LNCaP clone FGC (cell line): ENCODE results near the gene CD40.

Experiments
- DNase-seq: peaks from one replicate; pipeline ENCODE4 v3.0.0-alpha.2; 2011; ENCODE audit warnings: low read depth
- H3K4me3 ChIP-seq: 2 replicates; pipeline ENCODE4 v1.5.1; 2011; ENCODE audit warnings: mild to moderate bottlenecking, low read depth, low read length, control low read depth
- TF ChIP-seq, protein P1 (sequence below): IDR thresholded peaks from 2 replicates; pipeline ENCODE4 v1.5.1; 2012; ENCODE audit warnings: mild to moderate bottlenecking; ENCODE audit not compliant: control insufficient read depth, insufficient read depth; ENCODE audit errors: extremely low read depth

The CD40 gene

DNA sequence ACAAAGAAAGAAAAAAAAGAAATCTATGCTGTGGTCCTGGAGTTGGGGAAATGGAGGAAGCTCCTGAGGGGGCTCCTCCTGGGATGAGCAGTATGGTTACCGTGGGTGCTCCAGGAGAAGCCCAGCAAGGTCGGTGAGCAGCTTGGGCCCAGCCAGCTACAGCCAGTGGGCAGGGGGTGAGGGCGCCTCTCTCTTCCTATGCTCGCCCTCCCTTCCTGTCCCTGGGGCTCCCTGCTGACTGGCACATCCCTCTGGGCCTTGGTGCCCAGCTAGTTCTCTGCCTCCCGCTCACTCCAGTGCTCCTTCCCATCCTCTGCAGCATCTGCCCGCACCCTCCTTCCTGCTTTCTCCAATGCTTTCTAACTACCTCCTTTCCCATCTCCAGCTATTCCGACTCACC lies 16.6 kb downstream of the CD40 start:
- no peak overlapping the region for H3K4me3 ChIP-seq
- DNase-seq = no peak
- TF ChIP-seq, protein P1, sequence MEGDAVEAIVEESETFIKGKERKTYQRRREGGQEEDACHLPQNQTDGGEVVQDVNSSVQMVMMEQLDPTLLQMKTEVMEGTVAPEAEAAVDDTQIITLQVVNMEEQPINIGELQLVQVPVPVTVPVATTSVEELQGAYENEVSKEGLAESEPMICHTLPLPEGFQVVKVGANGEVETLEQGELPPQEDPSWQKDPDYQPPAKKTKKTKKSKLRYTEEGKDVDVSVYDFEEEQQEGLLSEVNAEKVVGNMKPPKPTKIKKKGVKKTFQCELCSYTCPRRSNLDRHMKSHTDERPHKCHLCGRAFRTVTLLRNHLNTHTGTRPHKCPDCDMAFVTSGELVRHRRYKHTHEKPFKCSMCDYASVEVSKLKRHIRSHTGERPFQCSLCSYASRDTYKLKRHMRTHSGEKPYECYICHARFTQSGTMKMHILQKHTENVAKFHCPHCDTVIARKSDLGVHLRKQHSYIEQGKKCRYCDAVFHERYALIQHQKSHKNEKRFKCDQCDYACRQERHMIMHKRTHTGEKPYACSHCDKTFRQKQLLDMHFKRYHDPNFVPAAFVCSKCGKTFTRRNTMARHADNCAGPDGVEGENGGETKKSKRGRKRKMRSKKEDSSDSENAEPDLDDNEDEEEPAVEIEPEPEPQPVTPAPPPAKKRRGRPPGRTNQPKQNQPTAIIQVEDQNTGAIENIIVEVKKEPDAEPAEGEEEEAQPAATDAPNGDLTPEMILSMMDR = no peak

DNA sequence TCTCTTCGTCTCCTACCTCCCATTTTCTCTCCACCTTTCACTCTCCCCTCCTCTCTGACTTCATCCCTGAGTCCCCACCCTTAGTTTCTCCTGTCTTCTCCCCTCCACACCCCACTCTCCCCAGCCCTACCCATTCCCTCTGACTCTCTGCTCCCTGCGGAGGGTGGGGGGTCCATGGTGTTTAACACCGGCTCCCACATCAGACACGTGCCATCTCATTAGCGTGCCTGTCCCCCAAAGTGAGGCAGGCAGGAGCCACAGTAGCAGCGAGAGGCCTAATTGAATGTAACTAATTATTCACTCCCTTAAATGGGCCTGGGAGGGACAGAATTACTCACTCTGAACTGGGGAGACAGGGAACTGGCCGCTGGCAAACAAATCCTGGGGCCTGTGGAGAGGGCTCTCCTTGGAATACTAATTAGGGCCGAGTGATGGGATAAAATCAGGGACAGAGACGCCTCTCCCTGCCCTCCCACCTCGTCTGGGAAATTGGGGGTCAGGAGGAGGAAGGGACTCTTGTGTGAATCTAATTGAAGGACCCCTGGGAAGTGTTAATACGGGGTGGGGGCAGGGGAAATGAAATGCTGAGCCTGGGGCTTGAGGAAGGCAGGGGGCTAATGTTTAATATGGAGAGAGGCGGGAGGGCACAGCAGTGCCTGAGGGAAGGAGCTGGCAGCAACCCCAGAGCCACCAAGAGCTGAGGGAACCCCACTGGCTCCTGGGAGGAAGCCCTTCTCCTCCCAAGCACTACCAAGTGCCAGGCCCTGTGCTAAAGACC lies 17.9 kb downstream of the CD40 start:
- H3K4me3 ChIP-seq = no peak overlapping the region
- TF ChIP-seq, protein P1 = no peak
- DNase-seq = no peak

DNA sequence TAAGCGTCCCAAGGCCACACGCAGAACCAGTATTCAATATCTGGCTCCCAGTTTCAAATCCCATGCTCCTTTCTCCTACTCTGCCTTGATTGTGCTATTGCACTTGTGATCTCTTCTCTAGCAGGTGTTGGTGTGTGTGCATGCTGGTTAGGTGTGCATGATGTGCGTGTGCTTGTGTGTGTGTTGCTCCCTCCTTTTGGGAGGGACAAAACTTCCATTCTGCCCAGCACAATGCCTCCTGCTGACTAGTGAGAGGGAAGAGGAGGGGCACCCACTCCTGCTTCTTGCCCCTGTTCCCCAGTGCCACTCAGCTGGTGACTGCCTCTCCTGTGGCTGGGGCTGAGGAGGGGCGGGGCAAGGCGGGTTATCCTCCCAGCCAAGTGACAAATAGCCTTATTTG lies 19.7 kb downstream of the CD40 start:
- no peak overlapping the region for H3K4me3 ChIP-seq
- DNase-seq = no peak
- TF ChIP-seq, protein P1 = no peak

DNA sequence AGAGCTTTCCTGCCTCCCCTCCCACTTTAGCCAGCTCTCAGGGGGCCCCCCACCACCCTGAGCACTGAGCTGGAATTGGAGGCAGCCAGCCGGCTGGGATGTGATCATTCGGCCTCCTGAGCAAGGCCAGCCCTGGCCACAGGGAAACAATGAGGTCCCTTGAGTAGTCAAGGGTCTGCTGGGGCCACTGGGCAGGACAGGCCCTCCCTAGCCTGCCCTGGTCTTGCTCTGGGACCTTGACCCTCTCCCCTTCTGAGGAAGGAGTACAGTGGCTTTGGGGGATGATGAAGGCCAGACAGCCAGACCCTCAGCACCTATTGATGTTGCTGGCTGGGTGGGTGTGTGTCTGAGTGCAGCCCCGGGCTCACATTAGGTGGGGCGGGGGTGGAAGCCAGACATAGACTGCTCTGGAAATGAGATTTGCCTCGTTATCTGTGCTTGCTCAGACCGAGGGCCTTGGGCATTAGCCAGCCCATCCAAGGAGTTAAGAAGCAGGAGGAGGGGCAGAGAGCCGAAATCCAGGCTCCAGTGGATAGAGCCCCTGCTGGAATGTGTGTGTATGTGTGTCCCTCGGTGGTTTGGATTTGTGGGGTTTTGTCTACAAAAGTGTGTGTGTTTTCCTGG lies 21.3 kb downstream of the CD40 start:
- no peak for DNase-seq
- TF ChIP-seq, protein P1 = no peak
- H3K4me3 ChIP-seq = no peak overlapping the region

DNA sequence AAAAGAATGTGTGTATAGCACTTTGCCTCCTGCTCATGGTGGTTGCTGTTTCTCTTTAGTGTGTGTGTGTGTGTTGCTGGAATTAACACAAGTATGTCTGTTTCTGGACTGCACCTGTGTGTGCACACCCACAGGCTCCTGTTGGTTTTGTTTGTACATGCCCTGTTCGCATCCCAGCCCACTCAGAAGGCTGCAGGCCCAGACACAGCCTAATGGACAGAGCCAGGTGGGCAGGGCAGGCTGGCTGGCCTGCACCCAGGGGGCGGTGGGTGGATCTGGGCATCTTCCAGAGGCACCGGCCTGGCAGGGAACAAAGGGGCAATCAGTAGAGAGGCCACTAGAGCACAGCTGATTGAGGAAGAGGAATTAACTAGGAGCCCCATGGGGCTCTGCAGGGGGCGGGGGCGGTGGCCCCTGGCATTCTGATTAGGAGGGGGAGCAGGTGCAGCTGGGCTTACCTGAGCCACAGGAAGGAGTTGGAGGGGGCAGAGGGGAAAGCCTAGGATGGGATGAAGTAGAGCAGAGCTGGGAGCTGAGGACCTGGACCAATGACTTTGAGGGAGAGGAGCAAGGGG lies 21.9 kb downstream of the CD40 start:
- TF ChIP-seq, protein P1 = no peak
- no peak for DNase-seq

DNA sequence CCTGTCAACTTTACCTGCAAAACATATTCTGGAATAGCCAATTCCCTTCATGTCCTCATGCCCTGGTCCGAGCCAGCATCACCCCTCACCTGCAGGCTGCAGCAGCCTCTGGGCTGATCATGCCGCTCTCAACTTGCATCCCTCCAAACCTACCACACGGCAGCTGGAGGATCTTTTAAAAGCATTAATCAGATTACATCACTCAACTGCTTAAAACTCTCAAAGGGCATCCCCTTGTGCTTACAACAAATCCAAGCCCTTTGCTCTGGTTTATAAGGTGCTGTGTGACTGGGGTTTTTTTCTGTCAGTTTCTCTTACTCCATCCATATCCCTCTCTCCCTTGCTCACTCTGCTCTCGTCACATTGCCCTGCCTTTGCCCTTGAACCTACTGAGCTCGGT lies 24.0 kb downstream of the CD40 start:
- no peak for DNase-seq
- TF ChIP-seq, protein P1 = no peak

More for the DNA sequence above, 21.9 kb downstream of the CD40 start:
- H3K4me3 ChIP-seq = no peak overlapping the region

More for the DNA sequence above, 24.0 kb downstream of the CD40 start:
- no peak overlapping the region for H3K4me3 ChIP-seq
